K562 (cell line): ENCODE data around the gene CENPX. TPM values are rescaled to one million over a fixed set of nuclear protein-coding genes. Genes with fewer than 3 reads are reported as not detected.

Experiments
- ATAC-seq: fragments of 200-7000 bp; cut with Tn5 transposase; 3 replicates; pipeline ENCODE4 v1.9.1; 2020; ENCODE audit warnings: moderate library complexity
- BruUV-seq: library from RNA; stranded (reverse); fragments of 400-500 nt; replicated peaks from 2 replicates; lab custom pipeline; 2021; lab: Mats Ljungman, UMichigan
- CTCF ChIA-PET: fragments of 300-600 bp; formaldehyde crosslinking; extraction: SDS; loops from one replicate; lab custom pipeline; 2021; ENCODE audit warnings: low intra/inter-chr PET ratio; lab: Yijun Ruan, JAX
- POLR2A ChIA-PET: fragments of 300-600, 350-650 bp; sonication (Branson Sonifier 250); formaldehyde crosslinking; extraction: SDS; loops from one replicate; lab custom pipeline; 2021; ENCODE audit warnings: antibody characterized with exemption, inconsistent platforms; lab: Yijun Ruan, JAX
- DNase-seq, 4 experiments: peaks; one replicate each; pipeline versions ENCODE4 v3.0.0 to v3.0.0-alpha.2; 2011 to 2018; ENCODE audit warnings: low spot score in 3 of 4, mixed read lengths in 3 of 4; ENCODE audit errors: extremely low read depth in 1 of 4
- FAIRE-seq: peaks from 2 replicates; lab custom pipeline; 2011; peaks lifted over from hg19 to GRCh38; lab: Jason Lieb, UNC
- H2AFZ ChIP-seq: 2 replicates; pipeline ENCODE4 v1.6.0; 2011; ENCODE audit warnings: low read depth, low read length, control low read depth, inconsistent platforms
- H3K27ac ChIP-seq: fragments of 200-600 bp; 3 replicates; pipeline ENCODE4 v1.8.0; 2011; ENCODE audit warnings: low read depth, mild to moderate bottlenecking, control low read depth, inconsistent platforms, low read length, moderate library complexity, mixed read lengths; ENCODE audit errors: extremely low read depth
- H3K27me3 ChIP-seq, 2 experiments: fragments of 300-600 bp in 1 of 2; 2 replicates in 1 of 2; 3 replicates in 1 of 2; pipeline versions ENCODE4 v1.6.0 to v1.8.0; 2011; ENCODE audit warnings: inconsistent platforms in 2 of 2, low read length in 2 of 2, mild to moderate bottlenecking in 1 of 2, mixed read lengths in 1 of 2, moderate library complexity in 1 of 2; ENCODE audit not compliant: control insufficient read depth in 2 of 2, insufficient read depth in 2 of 2
- H3K36me3 ChIP-seq: fragments of 300-600 bp; 3 replicates; pipeline ENCODE4 v1.8.0; 2011; ENCODE audit warnings: mild to moderate bottlenecking, low read length, inconsistent platforms; ENCODE audit not compliant: control insufficient read depth, insufficient read depth
- H3K4me1 ChIP-seq, 2 experiments: fragments of 200-600 bp in 1 of 2; replicated peaks in 1 of 2; 2 replicates in 1 of 2; 3 replicates in 1 of 2; pipeline versions ENCODE4 v1.5.1 to v1.8.0; 2011; ENCODE audit warnings: inconsistent platforms in 2 of 2, low read length in 2 of 2, mild to moderate bottlenecking in 1 of 2, mixed read lengths in 1 of 2, moderate library complexity in 1 of 2; ENCODE audit not compliant: control insufficient read depth in 2 of 2, insufficient read depth in 2 of 2
- H3K4me2 ChIP-seq: 2 replicates; pipeline ENCODE4 v1.6.1; 2011; ENCODE audit warnings: low read length, control low read depth, inconsistent platforms, mixed read lengths; ENCODE audit not compliant: insufficient read depth
- H3K4me3 ChIP-seq: fragments of 200-600 bp; sonication (generic), shearing (Covaris generic); 2 replicates; pipeline ENCODE4 v1.5.1; 2016; ENCODE audit warnings: control low read depth, inconsistent platforms
- H3K79me2 ChIP-seq: fragments of 200-600 bp; 3 replicates; pipeline ENCODE4 v1.8.0; 2011; ENCODE audit warnings: low read length, inconsistent platforms; ENCODE audit not compliant: control insufficient read depth, insufficient read depth
- H3K9ac ChIP-seq, 2 experiments: 2 replicates each; pipeline versions ENCODE4 v1.6.0 to v1.6.1; 2011; ENCODE audit warnings: low read depth in 2 of 2, low read length in 2 of 2, control low read depth in 1 of 2, inconsistent platforms in 1 of 2, mild to moderate bottlenecking in 1 of 2, mixed read lengths in 1 of 2; ENCODE audit not compliant: insufficient read depth in 1 of 2
- H3K9me1 ChIP-seq: one replicate; pipeline ENCODE4 v1.6.0; 2011; ENCODE audit warnings: inconsistent platforms, mild to moderate bottlenecking, low read length, moderate library complexity; ENCODE audit not compliant: control insufficient read depth, insufficient read depth
- H3K9me3 ChIP-seq: replicated peaks from 2 replicates; pipeline ENCODE4 v1.5.1; 2011; ENCODE audit warnings: low read depth, low read length, inconsistent platforms; ENCODE audit not compliant: control insufficient read depth, insufficient read depth
- H4K20me1 ChIP-seq: replicated peaks from 2 replicates; pipeline ENCODE4 v1.6.1; 2011; ENCODE audit warnings: low read length, inconsistent platforms, mixed read lengths; ENCODE audit not compliant: control insufficient read depth, insufficient read depth
- WGBS: fragments of 100-300 bp; shearing (Covaris generic); methylation state at CpG from one replicate; pipeline ENCODE4 v1.1.6; 2016; ENCODE audit warnings: low coverage, mixed read lengths; ENCODE audit not compliant: insufficient coverage; ENCODE audit errors: missing lambda C conversion rate; 5-methylcytosine and 5-hydroxymethylcytosine counted together
- in situ Hi-C: fragments of 300-500 bp; cut with MboI; formaldehyde crosslinking; loops from 4 replicates; pipeline ENCODE4 v1.15.0; 2018; ENCODE audit warnings: inconsistent platforms, mixed read lengths
- intact Hi-C: fragments of 100-400 bp; cut with micrococcal nuclease; formaldehyde crosslinking; loops from 2 replicates; pipeline ENCODE4 v1.14.2; 2022
- polyA plus RNA-seq, 8 experiments: library from polyadenylated mRNA; depleted of rRNA in 4 of 8; stranded (reverse) in 5 of 8; unstranded in 3 of 8; fragments of >200 nt; fragmentation: Nextera tagmentation in 2 of 8; fragmentation: Illumina TruSeq in 1 of 8; extraction: Ambion mirVana in 2 of 8; extraction: Trizol in 1 of 8; gene quantifications; 2 replicates each; pipeline versions ENCODE4 v1.2.1 to v1.2.3, GENCODE V29; 2011 to 2014; ENCODE audit warnings: inconsistent platforms in 1 of 8, missing spikeins in 1 of 8
- total RNA-seq, 7 experiments: library from RNA; depleted of rRNA in 6 of 7; stranded (reverse); fragments of >200 nt in 6 of 7; fragmentation: Illumina TruSeq in 2 of 7; extraction: Trizol in 2 of 7; gene quantifications; 2 replicates each; pipeline versions ENCODE4 v1.2.1 to v1.2.3, GENCODE V29; 2011 to 2021; ENCODE audit warnings: low replicate concordance in 1 of 7
- TF ChIP-seq, protein P1 (sequence below), 3 experiments: IDR thresholded peaks in 2 of 3; conservative IDR thresholded peaks in 1 of 3; 2 replicates each; pipeline ENCODE4 v1.5.1; 2011 to 2012; ENCODE audit warnings: low read length in 3 of 3, mild to moderate bottlenecking in 3 of 3, control low read depth in 2 of 3, improper control_type of control experiment in 1 of 3, inconsistent platforms in 1 of 3, low read depth in 1 of 3, mixed read lengths in 1 of 3, moderate library complexity in 1 of 3; ENCODE audit not compliant: insufficient read depth in 2 of 3
- TF ChIP-seq, protein P2 (sequence below): fragments of 450-650 bp; IDR thresholded peaks from 2 replicates; pipeline ENCODE4 v1.6.1; 2017; ENCODE audit warnings: antibody characterized with exemption, mild to moderate bottlenecking

Gene CENPX
- total and polyA plus RNA-seq, 9 of the 15 experiments (the other 6 are each of a cell fraction or from before 2014, with no cell fraction given) = 32.7 to 352 (median 127) TPM

DNA sequence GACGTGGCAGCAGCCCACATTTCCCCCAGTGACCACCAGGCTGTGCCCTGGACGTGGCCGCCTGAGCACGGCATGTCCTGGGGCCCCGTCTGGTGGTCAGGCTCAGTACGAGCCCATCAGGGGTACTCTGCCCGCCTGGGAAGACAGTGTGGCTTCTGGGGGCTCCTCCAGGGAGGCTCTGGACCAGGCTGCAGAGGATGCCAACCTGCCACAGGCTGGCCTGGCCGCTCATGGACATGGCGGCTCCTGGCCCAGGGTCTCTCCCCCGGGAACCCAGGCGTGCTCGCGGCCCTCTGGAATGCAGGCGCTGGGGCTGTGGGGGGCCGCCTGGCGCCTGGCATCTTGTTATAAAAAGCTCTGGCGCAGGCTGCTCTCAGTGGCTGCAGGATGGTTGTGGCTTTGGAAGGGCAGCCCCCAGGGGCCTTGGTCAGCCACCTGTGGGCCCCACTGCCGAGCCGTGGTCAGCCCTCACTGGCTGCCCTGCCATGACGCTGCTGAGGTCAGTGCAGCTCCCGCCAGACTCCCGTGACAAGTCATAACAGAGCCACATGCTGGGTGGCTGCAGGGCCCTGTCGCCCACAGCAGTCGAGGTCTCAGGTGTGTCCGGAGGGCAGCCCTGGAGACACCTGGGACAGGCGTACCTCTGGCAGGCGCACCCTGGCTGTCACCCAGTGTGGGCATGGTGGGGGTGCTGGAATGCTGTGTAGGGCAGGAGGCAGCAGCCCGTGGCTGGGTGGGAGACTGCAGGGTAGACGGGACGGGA, 15.0 kb downstream of the CENPX start:
- in situ Hi-C loops = no loop called here
- TF ChIP-seq, protein P1, sequence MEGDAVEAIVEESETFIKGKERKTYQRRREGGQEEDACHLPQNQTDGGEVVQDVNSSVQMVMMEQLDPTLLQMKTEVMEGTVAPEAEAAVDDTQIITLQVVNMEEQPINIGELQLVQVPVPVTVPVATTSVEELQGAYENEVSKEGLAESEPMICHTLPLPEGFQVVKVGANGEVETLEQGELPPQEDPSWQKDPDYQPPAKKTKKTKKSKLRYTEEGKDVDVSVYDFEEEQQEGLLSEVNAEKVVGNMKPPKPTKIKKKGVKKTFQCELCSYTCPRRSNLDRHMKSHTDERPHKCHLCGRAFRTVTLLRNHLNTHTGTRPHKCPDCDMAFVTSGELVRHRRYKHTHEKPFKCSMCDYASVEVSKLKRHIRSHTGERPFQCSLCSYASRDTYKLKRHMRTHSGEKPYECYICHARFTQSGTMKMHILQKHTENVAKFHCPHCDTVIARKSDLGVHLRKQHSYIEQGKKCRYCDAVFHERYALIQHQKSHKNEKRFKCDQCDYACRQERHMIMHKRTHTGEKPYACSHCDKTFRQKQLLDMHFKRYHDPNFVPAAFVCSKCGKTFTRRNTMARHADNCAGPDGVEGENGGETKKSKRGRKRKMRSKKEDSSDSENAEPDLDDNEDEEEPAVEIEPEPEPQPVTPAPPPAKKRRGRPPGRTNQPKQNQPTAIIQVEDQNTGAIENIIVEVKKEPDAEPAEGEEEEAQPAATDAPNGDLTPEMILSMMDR (IDR thresholded peaks at IDR 0.05 in 2 of 3, conservative IDR thresholded peaks at IDR 0.05 in 1 of 3; ENCODE audit: insufficient read depth in 2 of 3, low read depth in 1 of 3, low read length in 3 of 3) = peak in 1 of 3 experiments; percentile 66; a peak in 2 of 6 replicates
- TF ChIP-seq, protein P2, sequence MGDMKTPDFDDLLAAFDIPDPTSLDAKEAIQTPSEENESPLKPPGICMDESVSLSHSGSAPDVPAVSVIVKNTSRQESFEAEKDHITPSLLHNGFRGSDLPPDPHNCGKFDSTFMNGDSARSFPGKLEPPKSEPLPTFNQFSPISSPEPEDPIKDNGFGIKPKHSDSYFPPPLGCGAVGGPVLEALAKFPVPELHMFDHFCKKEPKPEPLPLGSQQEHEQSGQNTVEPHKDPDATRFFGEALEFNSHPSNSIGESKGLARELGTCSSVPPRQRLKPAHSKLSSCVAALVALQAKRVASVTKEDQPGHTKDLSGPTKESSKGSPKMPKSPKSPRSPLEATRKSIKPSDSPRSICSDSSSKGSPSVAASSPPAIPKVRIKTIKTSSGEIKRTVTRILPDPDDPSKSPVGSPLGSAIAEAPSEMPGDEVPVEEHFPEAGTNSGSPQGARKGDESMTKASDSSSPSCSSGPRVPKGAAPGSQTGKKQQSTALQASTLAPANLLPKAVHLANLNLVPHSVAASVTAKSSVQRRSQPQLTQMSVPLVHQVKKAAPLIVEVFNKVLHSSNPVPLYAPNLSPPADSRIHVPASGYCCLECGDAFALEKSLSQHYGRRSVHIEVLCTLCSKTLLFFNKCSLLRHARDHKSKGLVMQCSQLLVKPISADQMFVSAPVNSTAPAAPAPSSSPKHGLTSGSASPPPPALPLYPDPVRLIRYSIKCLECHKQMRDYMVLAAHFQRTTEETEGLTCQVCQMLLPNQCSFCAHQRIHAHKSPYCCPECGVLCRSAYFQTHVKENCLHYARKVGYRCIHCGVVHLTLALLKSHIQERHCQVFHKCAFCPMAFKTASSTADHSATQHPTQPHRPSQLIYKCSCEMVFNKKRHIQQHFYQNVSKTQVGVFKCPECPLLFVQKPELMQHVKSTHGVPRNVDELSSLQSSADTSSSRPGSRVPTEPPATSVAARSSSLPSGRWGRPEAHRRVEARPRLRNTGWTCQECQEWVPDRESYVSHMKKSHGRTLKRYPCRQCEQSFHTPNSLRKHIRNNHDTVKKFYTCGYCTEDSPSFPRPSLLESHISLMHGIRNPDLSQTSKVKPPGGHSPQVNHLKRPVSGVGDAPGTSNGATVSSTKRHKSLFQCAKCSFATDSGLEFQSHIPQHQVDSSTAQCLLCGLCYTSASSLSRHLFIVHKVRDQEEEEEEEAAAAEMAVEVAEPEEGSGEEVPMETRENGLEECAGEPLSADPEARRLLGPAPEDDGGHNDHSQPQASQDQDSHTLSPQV = no peak

More for the DNA sequence above, 15.0 kb downstream of the CENPX start:
- Histone ChIP-seq H3K9ac (peak overlapping the region in 1 of 2 experiments; percentile 45; a peak in 1 of 4 replicates), H3K27ac (no peak overlapping the region), H3K27me3 (no peaks in the 10 kb centered on the region), H3K4me2 (no peak overlapping the region), H3K36me3 (no peaks in the 10 kb centered on the region; the same call in 2 of the 3 replicates), H3K79me2 (no peaks in the 10 kb centered on the region), H3K9me3 (no peaks in the 10 kb centered on the region), H3K9me1 (peaks cover 3% of the 10 kb centered on the region), H3K4me1 (peaks cover 0 to 79% of the 10 kb centered on the region in 2 experiments; a peak in 1 of 5 replicates), H3K4me3 (no peak overlapping the region), H2AFZ (no peak overlapping the region), H4K20me1 (0 out of 2 replicates have a peak, but pooled peaks cover 4% of the 10 kb centered on the region)
- no peak for ATAC-seq
- intact Hi-C loops = no loop called here
- no TSS peak for BruUV-seq
- ChIA-PET POLR2A (no interaction called here), CTCF (no interaction called here)
- no peak for FAIRE-seq
- no peak for DNase-seq
- 82% methylated on average over 26 of the region's 30 CpGs for WGBS
